Upper lobe of right lung (tissue), 1 donor: ENCODE measurements around the gene LNPEP. TPM values are rescaled to one million over a fixed set of nuclear protein-coding genes. Genes with fewer than 3 reads are reported as not detected.

Experiments
- ATAC-seq: fragments of 200-7000 bp; cut with Tn5 transposase; one replicate; pipeline ENCODE4 v1.9.1; 2020; ENCODE audit warnings: mild to moderate bottlenecking, moderate library complexity
- DNase-seq: peaks from one replicate; pipeline ENCODE4 v3.0.0-alpha.2; 2020
- H3K27ac ChIP-seq: fragments of 200-600 bp; one replicate; pipeline ENCODE4 v1.8.0; 2022
- H3K27me3 ChIP-seq: fragments of 200-600 bp; one replicate; pipeline ENCODE4 v1.8.0; 2022; ENCODE audit warnings: mild to moderate bottlenecking
- H3K36me3 ChIP-seq: fragments of 200-600 bp; one replicate; pipeline ENCODE4 v1.8.0; 2022
- H3K4me1 ChIP-seq: fragments of 200-600 bp; one replicate; pipeline ENCODE4 v1.8.0; 2022
- H3K4me3 ChIP-seq: fragments of 200-600 bp; one replicate; pipeline ENCODE4 v1.8.0; 2022; ENCODE audit warnings: mild to moderate bottlenecking
- H3K9me3 ChIP-seq: fragments of 200-600 bp; one replicate; pipeline ENCODE4 v1.8.0; 2022
- intact Hi-C: fragments of 100-400 bp; cut with DNase I; formaldehyde crosslinking; loops from one replicate; pipeline ENCODE4 v1.11.0; 2022
- total RNA-seq: library from RNA; stranded (reverse); fragmentation: NEBNext Ultra II Directional; extraction: Animal tissue kit (Norgen Biotek cat#: 25700); gene quantifications from one replicate; pipeline ENCODE4 v1.2.1, GENCODE V29; 2021
- TF ChIP-seq, protein P1 (sequence below): fragments of 200-600 bp; IDR thresholded peaks from one replicate; pipeline ENCODE4 v1.8.0; 2022; ENCODE audit warnings: antibody characterized with exemption
- donor health status: DM: no; HTN: yes; CAD: no; lungs with severe emphysema.

The LNPEP gene
- total RNA-seq, 1 donor from 2014 or later, result 50.6 TPM

- Histone ChIP-seq H3K27ac (no peak overlapping the region), H3K4me3 (no peak overlapping the region), H3K4me1 (peaks cover 21% of the 10 kb centered on the region), H3K27me3 (no peaks in the 10 kb centered on the region), H3K9me3 (no peaks in the 10 kb centered on the region), H3K36me3 (no peaks in the 10 kb centered on the region)
- ATAC-seq (no peak), DNase-seq (no peak)
- intact Hi-C loops, result no loop called here
- TF ChIP-seq, protein P1, sequence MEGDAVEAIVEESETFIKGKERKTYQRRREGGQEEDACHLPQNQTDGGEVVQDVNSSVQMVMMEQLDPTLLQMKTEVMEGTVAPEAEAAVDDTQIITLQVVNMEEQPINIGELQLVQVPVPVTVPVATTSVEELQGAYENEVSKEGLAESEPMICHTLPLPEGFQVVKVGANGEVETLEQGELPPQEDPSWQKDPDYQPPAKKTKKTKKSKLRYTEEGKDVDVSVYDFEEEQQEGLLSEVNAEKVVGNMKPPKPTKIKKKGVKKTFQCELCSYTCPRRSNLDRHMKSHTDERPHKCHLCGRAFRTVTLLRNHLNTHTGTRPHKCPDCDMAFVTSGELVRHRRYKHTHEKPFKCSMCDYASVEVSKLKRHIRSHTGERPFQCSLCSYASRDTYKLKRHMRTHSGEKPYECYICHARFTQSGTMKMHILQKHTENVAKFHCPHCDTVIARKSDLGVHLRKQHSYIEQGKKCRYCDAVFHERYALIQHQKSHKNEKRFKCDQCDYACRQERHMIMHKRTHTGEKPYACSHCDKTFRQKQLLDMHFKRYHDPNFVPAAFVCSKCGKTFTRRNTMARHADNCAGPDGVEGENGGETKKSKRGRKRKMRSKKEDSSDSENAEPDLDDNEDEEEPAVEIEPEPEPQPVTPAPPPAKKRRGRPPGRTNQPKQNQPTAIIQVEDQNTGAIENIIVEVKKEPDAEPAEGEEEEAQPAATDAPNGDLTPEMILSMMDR, result no peak
Observed at GRCh38 chr5:96972599-96973334, 36.9 kb downstream of the LNPEP start.

DNA sequence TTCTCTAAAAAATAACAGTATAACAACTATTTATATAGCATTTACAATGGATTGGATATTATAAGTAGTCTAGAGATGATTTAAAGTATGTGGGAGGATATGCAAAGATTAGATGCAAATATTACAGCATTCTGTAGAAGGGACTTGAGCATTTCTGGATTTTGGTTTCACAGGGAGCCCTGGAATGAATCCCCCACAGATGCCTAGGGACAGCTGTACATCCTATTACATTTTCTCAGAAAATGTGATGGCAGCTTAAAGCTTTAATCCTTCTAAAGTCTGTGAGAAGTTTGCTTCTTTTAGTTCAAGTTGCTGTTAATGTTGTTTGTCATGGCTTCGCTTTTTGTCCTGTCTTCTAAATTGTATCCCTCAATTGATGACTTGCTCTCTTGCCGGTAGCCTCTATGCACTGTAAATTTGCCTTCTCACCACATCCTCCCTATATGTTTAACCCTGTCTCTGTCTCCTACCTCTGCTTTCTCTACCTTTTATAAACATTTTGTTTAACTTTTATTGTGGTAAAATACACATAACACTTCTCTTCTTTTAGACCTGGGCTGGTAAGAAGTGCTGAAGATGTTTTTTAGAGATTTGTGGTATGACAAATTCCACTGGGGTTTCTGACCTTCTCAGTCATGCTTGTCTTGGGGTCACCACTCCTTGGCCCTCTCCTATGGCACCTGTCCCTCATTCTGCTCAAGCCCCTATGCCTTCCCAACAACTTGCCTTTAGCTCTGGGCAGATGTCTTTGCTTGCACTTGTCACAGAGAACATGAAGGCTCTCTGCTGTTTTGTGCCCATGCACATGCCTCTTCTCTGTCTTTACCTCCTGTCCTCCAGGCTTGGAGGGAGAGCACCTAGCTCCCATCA is 37.9 kb downstream of the LNPEP start:
- ATAC-seq (no peak), DNase-seq (no peak)
- no peaks in the 10 kb centered on the region for H3K9me3 ChIP-seq
- peaks cover 12% of the 10 kb centered on the region for H3K4me1 ChIP-seq
- no peak overlapping the region for H3K27ac ChIP-seq
- H3K27me3 ChIP-seq, result no peaks in the 10 kb centered on the region
- TF ChIP-seq, protein P1, result no peak
- intact Hi-C loops, result no loop called here
- H3K4me3 ChIP-seq, result no peak overlapping the region
- no peaks in the 10 kb centered on the region for H3K36me3 ChIP-seq

GRCh38 chr5:96975656-96976055 is 39.8 kb downstream of the LNPEP start:
- no peak for ATAC-seq
- TF ChIP-seq, protein P1, result no peak
- Histone ChIP-seq H3K27ac (no peak overlapping the region), H3K27me3 (no peaks in the 10 kb centered on the region), H3K9me3 (no peaks in the 10 kb centered on the region), H3K4me3 (no peak overlapping the region), H3K4me1 (peaks cover 3% of the 10 kb centered on the region), H3K36me3 (peaks cover 16% of the 10 kb centered on the region)
- DNase-seq, result no peak
- intact Hi-C loops, result no loop called here

- DNase-seq (no peak), ATAC-seq (no peak)
- Histone ChIP-seq H3K36me3 (peaks cover 16% of the 10 kb centered on the region), H3K4me3 (no peak overlapping the region), H3K9me3 (no peaks in the 10 kb centered on the region), H3K4me1 (peaks cover 3% of the 10 kb centered on the region), H3K27me3 (no peaks in the 10 kb centered on the region), H3K27ac (no peak overlapping the region)
- TF ChIP-seq, protein P1, result no peak
- intact Hi-C loops, result no loop called here
Observed at GRCh38 chr5:96977228-96977627, 41.3 kb downstream of the LNPEP start.

- Histone ChIP-seq H3K27me3 (no peaks in the 10 kb centered on the region), H3K4me3 (no peak overlapping the region), H3K27ac (no peak overlapping the region), H3K36me3 (peaks cover 16% of the 10 kb centered on the region), H3K9me3 (no peaks in the 10 kb centered on the region), H3K4me1 (peaks cover 3% of the 10 kb centered on the region)
- intact Hi-C loops, result no loop called here
- ATAC-seq (no peak), DNase-seq (no peak)
- TF ChIP-seq, protein P1, result no peak
Observed at GRCh38 chr5:96978812-96979449, 43.1 kb downstream of the LNPEP start.
